GM19043 (cell line): ENCODE measurements around the gene TMEM242.

Experiments
- ATAC-seq: cut with Tn5 transposase; IDR thresholded peaks from one replicate; pipeline ENCODE4 v1.9.1; 2021; ENCODE audit warnings: low read depth; ENCODE audit not compliant: unreplicated experiment

Gene TMEM242

GRCh38 chr6:157291356-157291755 is 32.0 kb downstream of the TMEM242 start:
- no peak for ATAC-seq

GRCh38 chr6:157290797-157291196 is 32.5 kb downstream of the TMEM242 start:
- ATAC-seq, result no peak

GRCh38 chr6:157289764-157290163 is 33.6 kb downstream of the TMEM242 start:
- no peak for ATAC-seq

GRCh38 chr6:157288575-157288974 is 34.7 kb downstream of the TMEM242 start:
- no peak for ATAC-seq

GRCh38 chr6:157287923-157288322 is 35.4 kb downstream of the TMEM242 start:
- ATAC-seq, result no peak

- ATAC-seq, result no peak
These were observed 36.0 kb downstream of the TMEM242 start for GRCh38 chr6:157287247-157287850.

GRCh38 chr6:157285422-157285779 is 37.9 kb downstream of the TMEM242 start:
- ATAC-seq, result no peak

- no peak for ATAC-seq
These were observed 38.4 kb downstream of the TMEM242 start for GRCh38 chr6:157284738-157285421.

- no peak for ATAC-seq
These were observed 39.2 kb downstream of the TMEM242 start for GRCh38 chr6:157283900-157284737.

- no peak for ATAC-seq
These were observed 39.9 kb downstream of the TMEM242 start for GRCh38 chr6:157283330-157283898.

GRCh38 chr6:157282284-157282683 is 41.0 kb downstream of the TMEM242 start:
- ATAC-seq, result no peak

GRCh38 chr6:157281570-157281969 is 41.7 kb downstream of the TMEM242 start:
- ATAC-seq, result no peak

- no peak for ATAC-seq
These were observed 42.4 kb downstream of the TMEM242 start for GRCh38 chr6:157280947-157281346.

GRCh38 chr6:157280157-157280556 is 43.2 kb downstream of the TMEM242 start:
- ATAC-seq, result no peak

GRCh38 chr6:157278171-157278570 is 45.1 kb downstream of the TMEM242 start:
- ATAC-seq, result no peak

- ATAC-seq, result no peak
These were observed 46.6 kb downstream of the TMEM242 start for GRCh38 chr6:157276731-157277130.

- no peak for ATAC-seq
These were observed 47.2 kb downstream of the TMEM242 start for GRCh38 chr6:157276134-157276532.

GRCh38 chr6:157274471-157275226 is 48.7 kb downstream of the TMEM242 start:
- ATAC-seq, result peak; percentile 90

- ATAC-seq, result peak; percentile 54
These were observed 49.4 kb downstream of the TMEM242 start for GRCh38 chr6:157273756-157274470.
